SKM-1 treated with dmso at 0.1 percent for 144 hours (cell line): ENCODE measurements around the gene UBE2M.

Experiments used
- DNase-seq: peaks from one replicate; lab custom pipeline; 2025; ENCODE audit not compliant: unreplicated experiment; lab: John Stamatoyannopoulos, UW

The UBE2M gene

GRCh38 chr19:58571575-58571947 is 13.2 kb upstream of the UBE2M start:
- DNase-seq, result no peak

GRCh38 chr19:58570770-58571574 is 12.6 kb upstream of the UBE2M start:
- DNase-seq, result no peak

GRCh38 chr19:58569943-58570670 is 11.7 kb upstream of the UBE2M start:
- no peak for DNase-seq

GRCh38 chr19:58569191-58569942 is 11.0 kb upstream of the UBE2M start:
- no peak for DNase-seq

- DNase-seq, result no peak
Measured at GRCh38 chr19:58568453-58569130, 10.2 kb upstream of the UBE2M start.

GRCh38 chr19:58566989-58567388 is 8.6 kb upstream of the UBE2M start:
- DNase-seq, result no peak

- no peak for DNase-seq
Measured at GRCh38 chr19:58563823-58564222, 5.4 kb upstream of the UBE2M start.

- DNase-seq, result no peak
Measured at GRCh38 chr19:58563034-58563573, 4.7 kb upstream of the UBE2M start.

GRCh38 chr19:58562122-58563033 is 4.0 kb upstream of the UBE2M start:
- DNase-seq, result no peak

- DNase-seq, result no peak
Measured at GRCh38 chr19:58561373-58562121, 3.1 kb upstream of the UBE2M start.

GRCh38 chr19:58560921-58561320 is 2.5 kb upstream of the UBE2M start:
- no peak for DNase-seq

- DNase-seq, result no peak
Measured at GRCh38 chr19:58560007-58560887, 1.8 kb upstream of the UBE2M start.

GRCh38 chr19:58559275-58560006 is 1.0 kb upstream of the UBE2M start:
- no peak for DNase-seq

- DNase-seq, result no peak
Measured at GRCh38 chr19:58558623-58559274, 338 bp upstream of the UBE2M start.

GRCh38 chr19:58557221-58558065 is 968 bp downstream of the UBE2M start:
- DNase-seq, result no peak

GRCh38 chr19:58556622-58557220 is 1.7 kb downstream of the UBE2M start:
- DNase-seq, result no peak
